Measurements from ENCODE around the gene ANKZF1. TPM values are rescaled to one million over a fixed set of nuclear protein-coding genes. Genes with fewer than 3 reads are reported as not detected.
A peak's percentile ranks its signal among the peaks of the same experiment; 100 is the strongest.

The ANKZF1 gene
- polyA plus RNA-seq, 1 of the 3 experiments (the other 2 are of a cell fraction), result 22.3 TPM

GRCh38 chr2:219274361-219274921, 44.8 kb downstream of the ANKZF1 start:
- H3K4me3 ChIP-seq (ENCODE audit: low read depth in 2 of 2, low read length in 1 of 2), result 0 out of 4 replicates have a peak overlapping the region, but pooled peaks of 1 of the 2 experiments have one; percentile 1
- H4K20me1 ChIP-seq (ENCODE audit: insufficient read depth), result no peaks in the 10 kb centered on the region
- H3K4me1 ChIP-seq (ENCODE audit: control insufficient read depth in 1 of 2, insufficient read depth in 2 of 2, low read depth in 1 of 2, low read length in 1 of 2), result peaks cover 21 to 26% of the 10 kb centered on the region in 2 experiments
- H3K9me3 ChIP-seq, result no peaks in the 10 kb centered on the region
- peak overlapping the region; percentile 49 for H3K4me2 ChIP-seq
- no peaks in the 10 kb centered on the region for H3K27me3 ChIP-seq (ENCODE audit: insufficient read depth)
- 51% methylated on average over 6 of the region's 6 CpGs for WGBS (ENCODE audit: low lambda C conversion rate)
- no peaks in the 10 kb centered on the region for H3K36me3 ChIP-seq (replicated peaks in 1 of 2; ENCODE audit: control insufficient read depth in 1 of 2, insufficient read depth in 2 of 2, low read length in 1 of 2)
- H3K79me2 ChIP-seq (ENCODE audit: insufficient read depth), result no peaks in the 10 kb centered on the region
- no peak for DNase-seq
- CTCF ChIA-PET, result interaction anchor here (0.9 to 15.4 kb wide), 4 partner anchors 18 to 170 kb away, joined by 3 to 312 read pairs (median 6); no protein-coding TSS in a partner anchor
- no peaks in the 10 kb centered on the region for H3K9me2 ChIP-seq
- H3K9ac ChIP-seq, result peak overlapping the region; percentile 52; the same call in 1 of the 2 replicates
- peak; percentile 30; the same call in 1 of the 2 replicates for TF ChIP-seq JUND (IDR thresholded peaks at IDR 0.05)
- no peak for TF ChIP-seq ELF1 (IDR thresholded peaks at IDR 0.05)
- H3F3A ChIP-seq (replicated peaks; ENCODE audit: insufficient read depth), result peaks cover 18% of the 10 kb centered on the region
- H3K27ac ChIP-seq (ENCODE audit: low read depth in 2 of 2, low read length in 1 of 2), result peak overlapping the region in 1 of 2 experiments; percentile 59; a peak in 2 of 4 replicates
- POLR2A ChIA-PET, result interaction anchor here (0.6 to 1.0 kb wide), 2 partner anchors 56 to 190 kb away, joined by 3 to 4 read pairs; no protein-coding TSS in a partner anchor
- peak overlapping the region; percentile 55; the same call in 1 of the 2 replicates for H2AFZ ChIP-seq (ENCODE audit: low read depth)

- 43% methylated on average over 22 of the region's 25 CpGs for WGBS (ENCODE audit: low lambda C conversion rate)
- H2AFZ ChIP-seq (ENCODE audit: low read depth), result peak overlapping the region; percentile 80; the same call in 1 of the 2 replicates
- ChIA-PET CTCF (interaction anchor here (0.5 to 15.4 kb wide), 45 partner anchors 9 to 390 kb away, joined by 3 to 312 read pairs (median 5); partner anchors contain the start of genes ABCB6, ANKZF1, CHPF and GLB1L), POLR2A (interaction anchor here (1.0 to 1.6 kb wide), 7 partner anchors 8 to 111 kb away, joined by 3 to 6 read pairs (median 5); partner anchors contain the start of genes ABCB6, CNPPD1, GLB1L and STK16)
- H3K9me2 ChIP-seq, result no peaks in the 10 kb centered on the region
- H3K9me3 ChIP-seq, result no peaks in the 10 kb centered on the region
- H3K27me3 ChIP-seq (ENCODE audit: insufficient read depth), result no peaks in the 10 kb centered on the region
- peaks cover 9% of the 10 kb centered on the region; the same call in 1 of the 2 replicates for H3K79me2 ChIP-seq (ENCODE audit: insufficient read depth)
- peak overlapping the region in 1 of 2 experiments; percentile 21; a peak in 3 of 4 replicates for H3K4me3 ChIP-seq (ENCODE audit: low read depth in 2 of 2, low read length in 1 of 2)
- H3K36me3 ChIP-seq (replicated peaks in 1 of 2; ENCODE audit: control insufficient read depth in 1 of 2, insufficient read depth in 2 of 2, low read length in 1 of 2), result peaks cover 14 to 20% of the 10 kb centered on the region in 2 experiments
- H3K27ac ChIP-seq (ENCODE audit: low read depth in 2 of 2, low read length in 1 of 2), result peak overlapping the region; percentile 88 to 91; a peak in 3 of 4 replicates
- peaks cover 18% of the 10 kb centered on the region for H3F3A ChIP-seq (replicated peaks; ENCODE audit: insufficient read depth)
- peak overlapping the region; percentile 87 for H3K9ac ChIP-seq
- H3K4me1 ChIP-seq (ENCODE audit: control insufficient read depth in 1 of 2, insufficient read depth in 2 of 2, low read depth in 1 of 2, low read length in 1 of 2), result peaks cover 24 to 27% of the 10 kb centered on the region in 2 experiments
- peak overlapping the region; percentile 95 for H3K4me2 ChIP-seq
- no peaks in the 10 kb centered on the region for H4K20me1 ChIP-seq (ENCODE audit: insufficient read depth)
- DNase-seq, result peak; percentile 81
- TF ChIP-seq MXI1 (IDR thresholded peaks at IDR 0.05; ENCODE audit: low read depth, low read length) (peak; percentile 20; the same call in 1 of the 2 replicates), EZH2phosphoT487 (IDR thresholded peaks at IDR 0.05; ENCODE audit: borderline replicate concordance, low read depth) (no peak), MAX (IDR thresholded peaks at IDR 0.05; ENCODE audit: low read depth) (no peak), CTCF (IDR thresholded peaks at IDR 0.05) (peak; percentile 94), JUND (IDR thresholded peaks at IDR 0.05) (no peak), TCF12 (IDR thresholded peaks at IDR 0.05) (no peak), FOXJ3 (CRISPR knock-in tag; IDR thresholded peaks at IDR 0.05) (no peak), USF1 (IDR thresholded peaks at IDR 0.05; ENCODE audit: borderline replicate concordance, low read depth) (no peak), RCOR1 (IDR thresholded peaks at IDR 0.05; ENCODE audit: low read length) (no peak), RAD21 (IDR thresholded peaks at IDR 0.05; ENCODE audit: low read length) (peak; percentile 73), CHD2 (IDR thresholded peaks at IDR 0.05; ENCODE audit: low read length, partially characterized antibody) (peak; percentile 19), GATA2 (CRISPR knock-in tag; IDR thresholded peaks at IDR 0.05) (no peak), ZBTB33 (IDR thresholded peaks at IDR 0.05; ENCODE audit: borderline replicate concordance, low read depth) (no peak), SMC3 (IDR thresholded peaks at IDR 0.05; ENCODE audit: low read depth, low read length) (peak; percentile 57), PBX3 (IDR thresholded peaks at IDR 0.05) (no peak)
Observed at GRCh38 chr2:219277703-219278654, 48.4 kb downstream of the ANKZF1 start.

Data from SK-N-SH (cell line).